AG09319 (cell line): ENCODE results near the gene FADS6.

Source experiments
- DNase-seq: peaks from one replicate; pipeline ENCODE4 v3.0.0-alpha.2; 2010; ENCODE audit warnings: low read depth; ENCODE audit errors: extremely low read depth
- CTCF ChIP-seq: IDR thresholded peaks from 2 replicates; pipeline ENCODE4 v1.5.1; 2011; ENCODE audit warnings: low read depth, mild to moderate bottlenecking, inconsistent platforms, low read length, moderate library complexity

Gene FADS6

GRCh38 chr17:74935585-74936469, 42.4 kb upstream of the FADS6 start, which contains the start of gene OTOP3:
TSS of gene OTOP3 (plus strand) at chr17:74935898. CDS start at chr17:74935922, 24 bp downstream.
- TF ChIP-seq CTCF, result no peak
- no peak for DNase-seq

- TF ChIP-seq CTCF, result no peak
- DNase-seq, result no peak
Observed at GRCh38 chr17:74935048-74935447, 41.6 kb upstream of the FADS6 start.

GRCh38 chr17:74930535-74931036, 37.2 kb upstream of the FADS6 start:
- no peak for TF ChIP-seq CTCF
- no peak for DNase-seq

GRCh38 chr17:74928786-74929185, 35.4 kb upstream of the FADS6 start:
- TF ChIP-seq CTCF, result no peak
- no peak for DNase-seq

- TF ChIP-seq CTCF, result no peak
- no peak for DNase-seq
Observed at GRCh38 chr17:74925242-74925641, 31.8 kb upstream of the FADS6 start.

GRCh38 chr17:74924250-74924948, 31.0 kb upstream of the FADS6 start, which contains the start of gene OTOP2:
TSS of gene OTOP2 (plus strand) at chr17:74924273. CDS start at chr17:74924633, 360 bp downstream.
- DNase-seq, result no peak
- no peak for TF ChIP-seq CTCF
